B cell (primary cell): ENCODE measurements around the gene TPST2.

Experiments used
- CTCF ChIP-seq: fragments of 200-600 bp; IDR thresholded peaks from one replicate; pipeline ENCODE4 v1.8.0; 2022; ENCODE audit warnings: antibody characterized with exemption, mild to moderate bottlenecking
- EZH2 ChIP-seq: IDR thresholded peaks from 2 replicates; pipeline ENCODE4 v1.6.1; 2012; ENCODE audit warnings: borderline replicate concordance, low read depth, mild to moderate bottlenecking, moderate library complexity, low read length; ENCODE audit not compliant: insufficient read depth, poor library complexity, severe bottlenecking

- peak; percentile 71 for TF ChIP-seq CTCF
- TF ChIP-seq EZH2, result no peak
Measured at GRCh38 chr22:26502688-26503561, 87.0 kb downstream of the TPST2 start.
